T-helper 1 cell treated with Interleukin-12 subunit alpha and Interleukin-12 subunit beta and Interleukin-4 antibody, amounts not matched to agents 30 μg/mL and 1 μg/mL, for 36 hours (primary cell): ENCODE data around the gene REP15.

Experiments
- H3K27ac Mint-ChIP-seq: one replicate; pipeline ENCODE4 v1.8.0; 2021; ENCODE audit warnings: mild to moderate bottlenecking, mixed read lengths
- H3K27me3 Mint-ChIP-seq: one replicate; pipeline ENCODE4 v1.8.0; 2021; ENCODE audit warnings: low read depth, mixed read lengths
- H3K36me3 Mint-ChIP-seq: one replicate; pipeline ENCODE4 v1.8.0; 2021; ENCODE audit warnings: low read depth, mixed read lengths
- H3K4me1 Mint-ChIP-seq: one replicate; pipeline ENCODE4 v1.8.0; 2021; ENCODE audit warnings: low read depth, mixed read lengths
- H3K4me3 Mint-ChIP-seq: one replicate; pipeline ENCODE4 v1.8.0; 2021; ENCODE audit warnings: mild to moderate bottlenecking, moderate library complexity, mixed read lengths
- H3K9me3 Mint-ChIP-seq: one replicate; pipeline ENCODE4 v1.8.0; 2021; ENCODE audit warnings: mixed read lengths

REP15 gene

DNA sequence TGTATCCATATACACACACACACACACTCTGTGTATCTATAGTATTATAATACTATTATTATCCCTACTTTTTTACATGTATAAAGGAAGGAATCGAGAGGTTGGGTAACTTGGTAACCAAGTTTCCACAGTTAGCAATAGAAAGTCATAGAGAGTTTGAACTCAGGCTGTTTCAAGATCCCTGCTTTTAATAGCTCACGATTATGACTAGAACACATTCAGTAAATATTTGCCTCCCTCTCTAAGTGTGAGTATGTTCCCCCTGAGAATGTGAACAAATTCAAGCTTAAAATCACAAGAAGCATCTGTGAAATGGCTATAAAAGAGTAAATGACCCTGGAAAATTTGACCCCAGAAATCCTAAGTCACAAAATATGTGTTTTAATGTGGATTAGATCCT is 11.0 kb upstream of the REP15 start:
- H3K27me3 Mint-ChIP-seq = no peaks in the 10 kb centered on the region
- H3K36me3 Mint-ChIP-seq = peaks cover 5% of the 10 kb centered on the region
- H3K9me3 Mint-ChIP-seq = no peaks in the 10 kb centered on the region
- no peak overlapping the region for H3K4me3 Mint-ChIP-seq
- no peak overlapping the region for H3K27ac Mint-ChIP-seq
- H3K4me1 Mint-ChIP-seq = no peaks in the 10 kb centered on the region

DNA sequence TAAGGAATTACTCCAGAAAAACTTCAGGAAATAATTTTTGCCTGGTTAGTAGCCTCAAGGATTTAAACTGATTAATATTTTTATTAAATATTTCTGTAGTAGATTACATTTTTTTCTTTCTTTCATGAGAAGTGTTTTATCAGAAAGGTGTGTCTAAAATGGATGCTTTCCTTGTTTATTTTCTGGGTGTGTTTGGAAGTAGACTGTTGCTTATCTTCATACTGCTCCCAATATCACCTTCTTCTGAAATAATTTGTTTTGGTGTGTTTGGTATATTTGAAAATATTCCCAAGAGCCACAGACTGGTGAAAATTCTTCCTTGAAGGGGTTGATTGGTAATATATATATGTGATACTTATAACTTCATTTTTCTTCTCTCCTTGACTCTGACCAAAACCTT is 10.1 kb upstream of the REP15 start:
- Mint-ChIP-seq H3K9me3 (no peaks in the 10 kb centered on the region), H3K4me3 (no peak overlapping the region), H3K27ac (no peak overlapping the region), H3K4me1 (no peaks in the 10 kb centered on the region), H3K36me3 (peaks cover 2% of the 10 kb centered on the region), H3K27me3 (no peaks in the 10 kb centered on the region)

DNA sequence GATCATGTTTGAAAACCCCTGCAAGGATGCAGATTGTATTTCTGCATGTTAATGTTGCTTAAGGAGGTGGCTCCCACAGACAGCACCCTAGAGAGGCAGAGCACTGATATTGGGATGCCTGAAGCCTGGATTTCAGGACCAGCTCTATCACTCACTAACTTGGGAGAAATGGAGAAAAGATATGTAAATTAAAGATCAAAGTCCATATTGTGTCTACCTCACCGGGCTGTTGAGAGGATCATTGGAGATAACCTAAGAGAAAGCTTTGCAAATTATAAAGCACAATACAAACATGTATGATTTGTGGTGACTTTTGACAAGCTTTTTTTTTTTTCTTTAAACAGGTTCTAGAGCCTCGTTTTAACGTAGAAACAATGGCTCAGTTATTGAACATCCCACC is 7.6 kb upstream of the REP15 start:
- H3K36me3 Mint-ChIP-seq = peaks cover 7% of the 10 kb centered on the region
- no peak overlapping the region for H3K4me3 Mint-ChIP-seq
- H3K27ac Mint-ChIP-seq = no peak overlapping the region
- H3K9me3 Mint-ChIP-seq = no peaks in the 10 kb centered on the region
- no peaks in the 10 kb centered on the region for H3K27me3 Mint-ChIP-seq
- H3K4me1 Mint-ChIP-seq = no peaks in the 10 kb centered on the region

DNA sequence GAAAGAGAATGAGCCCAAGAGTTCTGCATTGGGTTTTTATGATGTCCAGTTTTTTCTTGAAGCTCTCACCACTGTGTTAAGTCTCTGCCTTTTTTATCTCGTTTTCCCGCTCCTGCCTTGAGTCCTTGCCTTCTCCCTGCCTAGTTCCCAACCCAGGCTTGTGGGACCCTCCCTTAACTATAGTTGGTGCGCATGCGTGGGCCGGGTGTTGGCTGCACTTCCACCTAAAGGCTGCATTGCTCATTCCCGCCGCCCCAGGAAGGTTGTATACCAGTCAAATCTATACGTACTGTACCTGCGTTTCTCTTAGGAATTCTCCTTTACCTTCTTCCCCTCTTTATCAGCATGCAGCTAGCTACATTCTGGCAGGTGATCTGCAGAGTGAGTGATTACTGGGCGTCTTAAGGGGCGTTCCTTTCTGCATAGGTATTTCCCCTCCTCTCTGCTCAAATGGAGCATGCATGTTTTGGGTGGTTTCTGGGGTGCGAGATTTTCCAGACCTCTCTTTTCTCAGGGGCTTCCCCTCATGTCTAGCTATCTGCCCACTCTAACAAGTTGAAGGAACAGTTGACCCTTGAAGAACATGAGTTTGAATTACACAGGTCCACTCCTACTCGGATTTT is 6.6 kb upstream of the REP15 start:
- H3K9me3 Mint-ChIP-seq = no peaks in the 10 kb centered on the region
- H3K4me1 Mint-ChIP-seq = no peaks in the 10 kb centered on the region
- H3K4me3 Mint-ChIP-seq = no peak overlapping the region
- no peak overlapping the region for H3K27ac Mint-ChIP-seq
- H3K36me3 Mint-ChIP-seq = peaks cover 7% of the 10 kb centered on the region
- H3K27me3 Mint-ChIP-seq = no peaks in the 10 kb centered on the region

DNA sequence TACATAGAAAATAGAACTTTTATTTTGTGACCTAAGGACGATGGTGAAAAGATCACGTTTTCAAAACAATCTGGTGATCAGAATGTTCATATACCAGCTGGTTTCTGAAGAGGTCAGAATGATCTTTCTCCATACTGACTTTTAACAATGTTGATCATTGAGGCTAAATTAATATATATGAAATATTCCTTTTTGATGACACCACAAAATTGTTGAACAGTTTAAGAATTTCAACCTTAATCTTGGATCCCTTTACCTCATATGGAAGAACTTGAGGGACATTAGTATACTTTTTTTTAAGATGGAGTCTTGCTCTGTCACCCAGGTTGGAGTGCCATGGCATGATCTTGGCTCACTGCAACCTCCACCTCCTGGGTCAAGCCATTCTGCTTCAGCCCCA is 2.8 kb upstream of the REP15 start:
- no peak overlapping the region for H3K27ac Mint-ChIP-seq
- H3K9me3 Mint-ChIP-seq = no peaks in the 10 kb centered on the region
- peaks cover 7% of the 10 kb centered on the region for H3K36me3 Mint-ChIP-seq
- no peaks in the 10 kb centered on the region for H3K4me1 Mint-ChIP-seq
- H3K4me3 Mint-ChIP-seq = no peak overlapping the region
- H3K27me3 Mint-ChIP-seq = no peaks in the 10 kb centered on the region

DNA sequence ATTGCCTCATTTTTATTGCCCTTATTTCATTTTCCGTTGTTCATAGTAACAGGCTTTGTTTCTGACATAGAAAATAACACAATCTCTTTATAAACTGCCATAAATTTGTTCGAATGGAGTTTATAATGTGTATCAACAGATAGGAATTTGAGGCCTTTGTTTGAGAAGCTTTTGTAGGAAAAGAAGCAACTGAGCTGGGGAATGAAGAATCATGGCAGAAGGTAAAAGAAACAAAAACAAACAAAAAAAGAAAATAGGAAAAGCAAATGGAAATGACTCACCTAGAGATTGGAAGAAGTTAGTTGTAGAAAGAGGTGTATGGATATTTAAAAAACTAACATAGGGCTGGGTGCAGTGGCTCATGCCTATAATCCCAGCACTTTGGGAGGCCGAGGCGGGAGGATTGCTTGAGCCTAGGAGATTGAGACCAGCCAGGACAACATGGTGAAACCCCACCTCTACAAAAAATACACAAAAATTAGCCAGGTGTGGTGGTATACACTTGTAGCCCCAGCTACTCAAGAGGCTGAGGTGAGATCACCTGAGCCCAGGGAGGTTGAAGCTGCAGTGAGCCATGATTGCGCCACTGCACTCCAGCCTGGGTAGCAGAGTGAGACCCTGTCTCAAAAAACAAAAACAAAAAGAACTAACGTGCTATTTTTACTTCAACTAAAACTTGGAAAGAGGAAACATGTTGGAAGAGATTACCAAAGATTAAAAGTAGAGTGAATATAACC is 523 bp upstream of the REP15 start:
- no peaks in the 10 kb centered on the region for H3K4me1 Mint-ChIP-seq
- no peaks in the 10 kb centered on the region for H3K9me3 Mint-ChIP-seq
- H3K27me3 Mint-ChIP-seq = no peaks in the 10 kb centered on the region
- no peak overlapping the region for H3K4me3 Mint-ChIP-seq
- H3K36me3 Mint-ChIP-seq = peaks cover 5% of the 10 kb centered on the region
- H3K27ac Mint-ChIP-seq = no peak overlapping the region

DNA sequence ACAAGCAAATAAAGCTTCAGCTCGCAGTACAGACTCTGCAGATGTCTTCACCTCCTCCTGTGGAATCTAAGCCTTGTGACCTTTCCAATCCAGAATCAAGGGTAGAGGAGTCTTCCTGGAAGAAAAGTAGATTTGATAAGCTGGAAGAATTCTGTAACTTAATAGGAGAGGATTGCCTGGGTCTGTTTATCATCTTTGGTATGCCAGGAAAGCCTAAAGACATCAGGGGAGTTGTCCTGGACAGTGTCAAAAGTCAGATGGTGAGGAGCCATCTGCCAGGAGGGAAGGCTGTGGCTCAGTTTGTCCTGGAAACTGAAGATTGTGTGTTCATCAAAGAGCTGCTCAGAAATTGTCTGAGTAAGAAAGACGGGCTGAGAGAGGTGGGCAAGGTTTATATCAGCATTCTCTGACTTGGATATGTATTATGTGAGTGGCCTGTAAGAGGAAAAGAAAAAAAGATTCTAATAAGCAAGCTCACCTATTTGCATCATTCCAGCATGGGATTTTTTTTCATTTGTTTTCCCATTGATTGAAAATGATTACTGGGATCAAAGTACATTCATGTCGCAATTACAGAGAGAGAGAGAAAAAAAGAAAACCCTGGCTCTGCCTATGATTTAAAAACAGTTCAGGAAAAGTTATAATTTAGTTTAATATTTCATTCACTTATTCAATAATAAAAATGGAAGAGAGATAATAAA is 767 bp downstream of the REP15 start:
- no peak overlapping the region for H3K4me3 Mint-ChIP-seq
- no peaks in the 10 kb centered on the region for H3K4me1 Mint-ChIP-seq
- no peaks in the 10 kb centered on the region for H3K27me3 Mint-ChIP-seq
- H3K36me3 Mint-ChIP-seq = peaks cover 5% of the 10 kb centered on the region
- no peaks in the 10 kb centered on the region for H3K9me3 Mint-ChIP-seq
- H3K27ac Mint-ChIP-seq = no peak overlapping the region

DNA sequence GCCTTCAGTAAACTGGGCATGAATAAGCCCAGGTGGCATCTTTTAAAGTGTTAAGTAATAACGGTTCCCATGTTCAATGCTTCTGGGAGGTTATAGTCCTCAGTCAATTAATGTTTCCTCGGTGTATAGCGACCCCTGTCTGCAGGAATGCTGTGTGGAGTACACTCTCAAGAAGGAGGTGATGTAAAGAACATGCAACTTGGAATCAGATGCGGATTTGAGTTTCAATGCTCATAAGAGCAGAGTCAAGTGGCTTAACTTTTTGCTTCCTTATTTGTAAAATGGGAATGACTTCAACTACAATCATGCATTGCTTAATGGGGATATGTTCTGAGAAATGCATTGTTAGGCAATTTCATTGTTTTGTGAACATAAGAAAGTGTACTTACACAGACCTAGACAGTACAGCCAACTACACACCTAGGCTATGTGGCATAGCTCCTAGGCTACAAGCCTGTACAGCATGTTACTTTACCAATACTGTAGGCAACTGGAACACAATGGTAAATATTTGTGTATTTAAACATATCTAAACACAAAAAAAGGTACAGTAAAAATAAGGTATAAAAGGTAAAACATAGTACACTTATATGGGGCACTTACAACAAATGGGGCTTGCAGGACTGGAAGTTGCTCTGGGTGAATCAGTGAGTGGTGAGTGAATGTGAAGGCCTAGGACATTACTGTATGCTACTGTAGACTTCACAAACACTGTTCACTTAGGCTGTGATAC is 7.6 kb downstream of the REP15 start:
- no peaks in the 10 kb centered on the region for H3K36me3 Mint-ChIP-seq
- no peak overlapping the region for H3K27ac Mint-ChIP-seq
- peaks cover 15% of the 10 kb centered on the region for H3K27me3 Mint-ChIP-seq
- H3K9me3 Mint-ChIP-seq = no peaks in the 10 kb centered on the region
- no peak overlapping the region for H3K4me3 Mint-ChIP-seq
- H3K4me1 Mint-ChIP-seq = peaks cover 3% of the 10 kb centered on the region

DNA sequence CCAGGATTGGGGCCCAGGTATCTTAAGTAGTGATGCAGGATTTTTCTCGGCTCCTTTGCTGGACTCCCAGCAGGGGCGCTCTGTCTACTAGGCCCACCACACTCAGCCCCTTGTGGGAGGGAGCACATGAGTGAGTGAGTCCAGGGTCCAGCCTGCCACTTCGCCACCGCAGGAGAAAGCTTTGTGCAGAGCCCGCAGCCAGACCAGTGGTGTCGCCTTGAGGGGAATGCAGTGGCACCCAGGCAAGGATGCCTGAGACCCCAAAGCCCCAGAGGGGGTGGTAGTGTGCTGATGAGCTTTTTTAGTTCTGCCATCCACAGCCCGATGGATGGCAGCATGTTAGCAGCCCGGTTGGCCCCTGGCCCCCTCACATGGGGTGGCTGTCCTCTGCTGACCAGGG is 9.0 kb downstream of the REP15 start:
- peaks cover 4% of the 10 kb centered on the region for H3K4me1 Mint-ChIP-seq
- H3K4me3 Mint-ChIP-seq = no peak overlapping the region
- no peak overlapping the region for H3K27ac Mint-ChIP-seq
- peaks cover 15% of the 10 kb centered on the region for H3K27me3 Mint-ChIP-seq
- H3K9me3 Mint-ChIP-seq = no peaks in the 10 kb centered on the region
- no peaks in the 10 kb centered on the region for H3K36me3 Mint-ChIP-seq

DNA sequence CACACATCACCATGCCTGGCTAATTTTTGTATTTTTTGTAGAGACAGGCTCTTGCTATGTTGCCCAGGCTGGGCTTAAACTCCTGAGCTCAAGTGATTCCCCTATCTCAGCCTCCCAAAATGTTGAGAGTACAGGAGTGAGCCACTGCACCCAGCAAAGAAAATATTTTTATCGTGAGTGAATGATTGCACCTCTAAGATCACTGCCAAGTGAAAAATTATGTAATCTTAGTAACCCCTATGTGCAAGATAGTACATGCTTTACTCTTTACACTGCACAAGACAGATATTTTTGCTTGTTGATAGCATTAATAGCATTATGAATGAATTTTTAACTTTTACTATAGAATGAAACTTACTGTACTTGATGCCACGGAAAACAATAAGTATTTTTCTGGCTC is 11.0 kb downstream of the REP15 start:
- Mint-ChIP-seq H3K27ac (no peak overlapping the region), H3K4me3 (no peak overlapping the region), H3K9me3 (no peaks in the 10 kb centered on the region), H3K27me3 (peaks cover 15% of the 10 kb centered on the region), H3K4me1 (peaks cover 13% of the 10 kb centered on the region), H3K36me3 (peaks cover 8% of the 10 kb centered on the region)

DNA sequence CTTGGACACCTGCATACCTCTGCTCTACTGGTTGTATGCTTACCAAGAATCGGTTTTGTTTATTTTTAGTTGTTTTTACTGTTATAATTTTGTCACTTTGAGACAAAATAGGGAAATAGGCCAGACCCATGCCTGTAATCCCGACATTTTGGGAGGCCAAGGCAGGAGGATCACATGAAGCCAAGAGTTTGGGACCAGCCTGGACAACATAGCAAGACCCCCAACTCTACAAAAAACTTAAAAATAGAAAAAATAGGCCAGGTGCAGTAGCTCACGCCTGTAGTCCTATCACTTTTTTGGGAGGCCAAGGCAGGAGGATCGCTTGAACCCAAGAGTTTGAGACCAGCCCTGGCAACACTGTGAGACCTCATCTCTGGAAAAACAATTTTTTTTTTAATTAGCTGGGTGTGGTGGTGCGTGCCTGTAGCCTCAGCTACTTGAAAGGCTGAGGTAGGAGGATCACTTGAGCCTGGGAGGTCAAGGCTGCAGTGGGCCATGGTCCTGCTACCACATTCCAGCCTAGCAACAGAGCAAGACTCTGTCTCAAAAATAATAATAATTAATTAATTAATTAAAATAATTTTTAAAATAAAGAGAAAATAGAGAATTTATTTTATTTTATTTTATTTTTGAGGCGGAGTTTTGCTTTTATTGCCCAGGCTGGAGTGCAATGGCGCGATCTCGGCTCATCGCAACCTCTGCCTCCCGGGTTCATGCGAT is 13.1 kb downstream of the REP15 start:
- H3K27me3 Mint-ChIP-seq = peaks cover 15% of the 10 kb centered on the region
- no peak overlapping the region for H3K4me3 Mint-ChIP-seq
- H3K9me3 Mint-ChIP-seq = no peaks in the 10 kb centered on the region
- H3K27ac Mint-ChIP-seq = no peak overlapping the region
- H3K4me1 Mint-ChIP-seq = peaks cover 17% of the 10 kb centered on the region
- H3K36me3 Mint-ChIP-seq = peaks cover 13% of the 10 kb centered on the region

DNA sequence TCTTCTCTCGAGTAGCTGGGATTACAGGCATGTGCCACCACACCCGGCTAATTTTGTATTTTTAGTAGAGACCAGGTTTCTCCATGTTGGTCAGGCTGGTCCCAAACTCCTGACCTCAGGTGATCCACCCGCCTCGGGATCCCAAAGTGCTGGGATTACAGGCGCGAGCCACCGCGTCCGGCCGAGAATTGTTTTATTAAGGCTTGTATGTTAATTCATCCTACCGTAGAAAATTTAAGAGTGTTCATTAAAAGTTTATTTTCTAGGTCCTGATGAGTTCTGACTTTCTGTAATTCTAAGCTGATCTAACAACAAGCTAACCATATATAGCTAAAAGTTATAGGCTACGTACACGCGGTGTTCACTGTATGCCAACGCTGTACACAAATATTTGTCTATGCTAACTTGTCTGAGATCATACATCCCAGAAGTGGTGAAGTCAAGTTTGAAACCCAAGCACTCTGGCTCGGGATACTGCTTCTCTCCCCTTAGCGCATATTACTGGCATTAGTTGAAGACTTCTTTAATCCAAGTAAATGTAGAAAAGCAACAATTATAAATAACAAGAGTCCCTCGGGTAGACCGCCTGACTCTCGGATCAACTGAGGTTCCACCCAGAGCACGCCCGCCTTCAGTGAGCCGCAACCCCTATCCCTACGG is 13.8 kb downstream of the REP15 start:
- Mint-ChIP-seq H3K4me3 (peak overlapping the region; percentile 94), H3K9me3 (no peaks in the 10 kb centered on the region), H3K36me3 (peaks cover 18% of the 10 kb centered on the region), H3K27ac (peak overlapping the region; percentile 94), H3K27me3 (peaks cover 15% of the 10 kb centered on the region), H3K4me1 (peaks cover 17% of the 10 kb centered on the region)

DNA sequence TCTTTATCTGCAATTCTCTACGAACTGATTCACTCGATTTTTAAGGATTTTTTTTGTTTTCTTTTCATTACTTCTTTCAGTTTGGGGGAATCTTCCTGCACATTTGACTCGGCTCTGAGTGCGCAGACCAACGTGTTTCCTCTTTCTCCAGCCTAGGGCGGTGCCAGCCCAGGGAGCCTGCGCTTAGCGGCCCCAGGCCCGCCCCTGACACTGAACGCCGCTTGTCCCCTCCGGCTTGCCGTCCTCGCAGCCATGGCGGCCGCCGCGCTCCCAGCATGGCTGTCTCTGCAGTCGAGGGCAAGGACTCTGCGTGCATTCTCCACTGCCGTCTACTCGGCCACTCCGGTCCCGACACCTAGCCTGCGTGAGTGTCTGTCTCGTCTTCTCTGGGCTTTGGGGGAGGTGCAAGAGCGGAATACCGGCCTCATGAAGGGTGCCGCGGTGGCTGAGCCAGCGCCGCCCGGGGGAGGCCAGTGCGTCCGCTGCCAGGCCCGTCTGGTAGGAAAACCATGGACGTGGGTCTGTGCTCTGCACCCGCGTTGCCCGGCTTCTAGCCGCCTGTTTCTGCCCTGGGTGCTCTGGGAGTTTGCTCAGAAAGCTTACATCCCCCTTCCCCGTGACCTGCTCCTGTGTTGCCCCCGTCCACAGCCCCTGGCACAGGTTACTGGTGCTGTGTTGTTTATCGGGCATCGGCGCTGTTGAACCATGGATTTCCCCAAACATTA is 14.5 kb downstream of the REP15 start, which contains the start of gene MRPS35:
TSS of gene MRPS35 (plus strand) at position 241 of the 725 bp plus-strand sequence. CDS start at position 253, 12 bp downstream.
- Mint-ChIP-seq H3K36me3 (peaks cover 18% of the 10 kb centered on the region), H3K9me3 (no peaks in the 10 kb centered on the region), H3K27me3 (peaks cover 15% of the 10 kb centered on the region), H3K27ac (peak within 1 kb of the TSS; percentile 94), H3K4me1 (peaks cover 17% of the 10 kb centered on the region), H3K4me3 (peak within 1 kb of the TSS; percentile 94)
